Measurements from ENCODE around the gene TMEM59L.

TMEM59L gene

GRCh38 chr19:18610556-18611326, 1.9 kb upstream of the TMEM59L start:
- no peak overlapping the region for H3K27ac ChIP-seq (ENCODE audit: low read length)
- H3K4me3 ChIP-seq (ENCODE audit: low read length) = peak overlapping the region; percentile 5; the same call in 1 of the 2 replicates
- no peaks in the 10 kb centered on the region for H3K9me3 ChIP-seq (ENCODE audit: control insufficient read depth, insufficient read depth, low read length)
- H3K4me1 ChIP-seq (ENCODE audit: control insufficient read depth, insufficient read depth, low read length) = peaks cover 14% of the 10 kb centered on the region
- WGBS (ENCODE audit: insufficient coverage, insufficient read length) = no CpG with 5 or more reads among the region's 45 CpGs
- no peaks in the 10 kb centered on the region; the same call in 1 of the 2 replicates for H3K36me3 ChIP-seq (ENCODE audit: control insufficient read depth, insufficient read depth, low read length)
- DNase-seq (ENCODE audit: low read depth, low spot score) = no peak
- H3K27me3 ChIP-seq (ENCODE audit: control insufficient read depth, insufficient read depth, low read length) = peaks cover 68% of the 10 kb centered on the region

GRCh38 chr19:18611327-18612050, 1.2 kb upstream of the TMEM59L start:
- peaks cover 14% of the 10 kb centered on the region for H3K4me1 ChIP-seq (ENCODE audit: control insufficient read depth, insufficient read depth, low read length)
- no CpG with 5 or more reads among the region's 62 CpGs for WGBS (ENCODE audit: insufficient coverage, insufficient read length)
- H3K9me3 ChIP-seq (ENCODE audit: control insufficient read depth, insufficient read depth, low read length) = no peaks in the 10 kb centered on the region
- H3K4me3 ChIP-seq (ENCODE audit: low read length) = peak overlapping the region; percentile 18; the same call in 1 of the 2 replicates
- H3K36me3 ChIP-seq (ENCODE audit: control insufficient read depth, insufficient read depth, low read length) = no peaks in the 10 kb centered on the region; the same call in 1 of the 2 replicates
- DNase-seq (ENCODE audit: low read depth, low spot score) = no peak
- H3K27me3 ChIP-seq (ENCODE audit: control insufficient read depth, insufficient read depth, low read length) = peaks cover 63% of the 10 kb centered on the region
- no peak overlapping the region for H3K27ac ChIP-seq (ENCODE audit: low read length)

- DNase-seq (ENCODE audit: low read depth, low spot score) = no peak
- Histone ChIP-seq H3K4me1 (ENCODE audit: control insufficient read depth, insufficient read depth, low read length) (peaks cover 14% of the 10 kb centered on the region), H3K27me3 (ENCODE audit: control insufficient read depth, insufficient read depth, low read length) (peaks cover 60% of the 10 kb centered on the region), H3K9me3 (ENCODE audit: control insufficient read depth, insufficient read depth, low read length) (no peaks in the 10 kb centered on the region), H3K4me3 (ENCODE audit: low read length) (peak overlapping the region; percentile 77; the same call in 1 of the 2 replicates), H3K27ac (ENCODE audit: low read length) (no peak overlapping the region), H3K36me3 (ENCODE audit: control insufficient read depth, insufficient read depth, low read length) (no peaks in the 10 kb centered on the region; the same call in 1 of the 2 replicates)
- no CpG with 5 or more reads among the region's 30 CpGs for WGBS (ENCODE audit: insufficient coverage, insufficient read length)
Measured at GRCh38 chr19:18612051-18612771, 459 bp upstream of the TMEM59L start.

- WGBS (ENCODE audit: insufficient coverage, insufficient read length) = no CpG with 5 or more reads among the region's 23 CpGs
- H3K36me3 ChIP-seq (ENCODE audit: control insufficient read depth, insufficient read depth, low read length) = no peaks in the 10 kb centered on the region; the same call in 1 of the 2 replicates
- peak overlapping the region; percentile 77; the same call in 1 of the 2 replicates for H3K4me3 ChIP-seq (ENCODE audit: low read length)
- H3K27me3 ChIP-seq (ENCODE audit: control insufficient read depth, insufficient read depth, low read length) = peaks cover 45% of the 10 kb centered on the region
- H3K4me1 ChIP-seq (ENCODE audit: control insufficient read depth, insufficient read depth, low read length) = peaks cover 14% of the 10 kb centered on the region
- H3K27ac ChIP-seq (ENCODE audit: low read length) = no peak overlapping the region
- no peaks in the 10 kb centered on the region for H3K9me3 ChIP-seq (ENCODE audit: control insufficient read depth, insufficient read depth, low read length)
- DNase-seq (ENCODE audit: low read depth, low spot score) = no peak
Measured at GRCh38 chr19:18613589-18614234, 1.0 kb downstream of the TMEM59L start.

GRCh38 chr19:18616023-18616422, 3.4 kb downstream of the TMEM59L start:
- Histone ChIP-seq H3K36me3 (ENCODE audit: control insufficient read depth, insufficient read depth, low read length) (no peaks in the 10 kb centered on the region; the same call in 1 of the 2 replicates), H3K4me3 (ENCODE audit: low read length) (no peak overlapping the region), H3K27me3 (ENCODE audit: control insufficient read depth, insufficient read depth, low read length) (peaks cover 25% of the 10 kb centered on the region), H3K4me1 (ENCODE audit: control insufficient read depth, insufficient read depth, low read length) (peaks cover 6% of the 10 kb centered on the region; the same call in 1 of the 2 replicates), H3K9me3 (ENCODE audit: control insufficient read depth, insufficient read depth, low read length) (no peaks in the 10 kb centered on the region), H3K27ac (ENCODE audit: low read length) (no peak overlapping the region)
- WGBS (ENCODE audit: insufficient coverage, insufficient read length) = no CpG with 5 or more reads among the region's 3 CpGs
- DNase-seq (ENCODE audit: low read depth, low spot score) = no peak

GRCh38 chr19:18617562-18617961, 4.9 kb downstream of the TMEM59L start:
- peaks cover 14% of the 10 kb centered on the region for H3K27me3 ChIP-seq (ENCODE audit: control insufficient read depth, insufficient read depth, low read length)
- no peaks in the 10 kb centered on the region for H3K9me3 ChIP-seq (ENCODE audit: control insufficient read depth, insufficient read depth, low read length)
- H3K4me1 ChIP-seq (ENCODE audit: control insufficient read depth, insufficient read depth, low read length) = peaks cover 4% of the 10 kb centered on the region; the same call in 1 of the 2 replicates
- H3K4me3 ChIP-seq (ENCODE audit: low read length) = no peak overlapping the region
- H3K36me3 ChIP-seq (ENCODE audit: control insufficient read depth, insufficient read depth, low read length) = no peaks in the 10 kb centered on the region; the same call in 1 of the 2 replicates
- no peak for DNase-seq (ENCODE audit: low read depth, low spot score)
- H3K27ac ChIP-seq (ENCODE audit: low read length) = no peak overlapping the region

- WGBS (ENCODE audit: insufficient coverage, insufficient read length) = no CpG with 5 or more reads among the region's 13 CpGs
- no peaks in the 10 kb centered on the region for H3K9me3 ChIP-seq (ENCODE audit: control insufficient read depth, insufficient read depth, low read length)
- H3K4me3 ChIP-seq (ENCODE audit: low read length) = no peak overlapping the region
- H3K27ac ChIP-seq (ENCODE audit: low read length) = no peak overlapping the region
- peaks cover 3% of the 10 kb centered on the region; the same call in 1 of the 2 replicates for H3K4me1 ChIP-seq (ENCODE audit: control insufficient read depth, insufficient read depth, low read length)
- no peak for DNase-seq (ENCODE audit: low read depth, low spot score)
- no peaks in the 10 kb centered on the region; the same call in 1 of the 2 replicates for H3K36me3 ChIP-seq (ENCODE audit: control insufficient read depth, insufficient read depth, low read length)
- peaks cover 9% of the 10 kb centered on the region for H3K27me3 ChIP-seq (ENCODE audit: control insufficient read depth, insufficient read depth, low read length)
Measured at GRCh38 chr19:18618236-18618635, 5.6 kb downstream of the TMEM59L start.

GRCh38 chr19:18620311-18620710, 7.6 kb downstream of the TMEM59L start:
- no peaks in the 10 kb centered on the region for H3K27me3 ChIP-seq (ENCODE audit: control insufficient read depth, insufficient read depth, low read length)
- WGBS (ENCODE audit: insufficient coverage, insufficient read length) = no CpG with 5 or more reads among the region's 10 CpGs
- no peaks in the 10 kb centered on the region for H3K9me3 ChIP-seq (ENCODE audit: control insufficient read depth, insufficient read depth, low read length)
- H3K4me3 ChIP-seq (ENCODE audit: low read length) = no peak overlapping the region
- H3K36me3 ChIP-seq (ENCODE audit: control insufficient read depth, insufficient read depth, low read length) = no peaks in the 10 kb centered on the region; the same call in 1 of the 2 replicates
- no peaks in the 10 kb centered on the region for H3K4me1 ChIP-seq (ENCODE audit: control insufficient read depth, insufficient read depth, low read length)
- DNase-seq (ENCODE audit: low read depth, low spot score) = no peak
- H3K27ac ChIP-seq (ENCODE audit: low read length) = no peak overlapping the region

GRCh38 chr19:18620902-18621301, 8.2 kb downstream of the TMEM59L start:
- no peaks in the 10 kb centered on the region for H3K27me3 ChIP-seq (ENCODE audit: control insufficient read depth, insufficient read depth, low read length)
- H3K4me1 ChIP-seq (ENCODE audit: control insufficient read depth, insufficient read depth, low read length) = no peaks in the 10 kb centered on the region
- H3K36me3 ChIP-seq (ENCODE audit: control insufficient read depth, insufficient read depth, low read length) = no peaks in the 10 kb centered on the region; the same call in 1 of the 2 replicates
- WGBS (ENCODE audit: insufficient coverage, insufficient read length) = no CpG with 5 or more reads among the region's 7 CpGs
- H3K4me3 ChIP-seq (ENCODE audit: low read length) = no peak overlapping the region
- DNase-seq (ENCODE audit: low read depth, low spot score) = no peak
- H3K9me3 ChIP-seq (ENCODE audit: control insufficient read depth, insufficient read depth, low read length) = no peaks in the 10 kb centered on the region
- H3K27ac ChIP-seq (ENCODE audit: low read length) = no peak overlapping the region

- Histone ChIP-seq H3K27ac (ENCODE audit: low read length) (no peak overlapping the region), H3K4me1 (ENCODE audit: control insufficient read depth, insufficient read depth, low read length) (no peaks in the 10 kb centered on the region), H3K36me3 (ENCODE audit: control insufficient read depth, insufficient read depth, low read length) (no peaks in the 10 kb centered on the region), H3K27me3 (ENCODE audit: control insufficient read depth, insufficient read depth, low read length) (no peaks in the 10 kb centered on the region), H3K9me3 (ENCODE audit: control insufficient read depth, insufficient read depth, low read length) (no peaks in the 10 kb centered on the region), H3K4me3 (ENCODE audit: low read length) (no peak overlapping the region)
- DNase-seq (ENCODE audit: low read depth, low spot score) = no peak
- no CpG with 5 or more reads among the region's 2 CpGs for WGBS (ENCODE audit: insufficient coverage, insufficient read length)
Measured at GRCh38 chr19:18626906-18627305, 14.2 kb downstream of the TMEM59L start.
